ENCODE results near the gene MRPL36. TPM values are rescaled to one million over a fixed set of nuclear protein-coding genes. Genes with fewer than 3 reads are reported as not detected.

The MRPL36 gene
- total and polyA plus RNA-seq, 9 of the 15 experiments (the other 6 are each of a cell fraction or from before 2014, with no cell fraction given) = 78.3 to 557 (median 124) TPM

DNA sequence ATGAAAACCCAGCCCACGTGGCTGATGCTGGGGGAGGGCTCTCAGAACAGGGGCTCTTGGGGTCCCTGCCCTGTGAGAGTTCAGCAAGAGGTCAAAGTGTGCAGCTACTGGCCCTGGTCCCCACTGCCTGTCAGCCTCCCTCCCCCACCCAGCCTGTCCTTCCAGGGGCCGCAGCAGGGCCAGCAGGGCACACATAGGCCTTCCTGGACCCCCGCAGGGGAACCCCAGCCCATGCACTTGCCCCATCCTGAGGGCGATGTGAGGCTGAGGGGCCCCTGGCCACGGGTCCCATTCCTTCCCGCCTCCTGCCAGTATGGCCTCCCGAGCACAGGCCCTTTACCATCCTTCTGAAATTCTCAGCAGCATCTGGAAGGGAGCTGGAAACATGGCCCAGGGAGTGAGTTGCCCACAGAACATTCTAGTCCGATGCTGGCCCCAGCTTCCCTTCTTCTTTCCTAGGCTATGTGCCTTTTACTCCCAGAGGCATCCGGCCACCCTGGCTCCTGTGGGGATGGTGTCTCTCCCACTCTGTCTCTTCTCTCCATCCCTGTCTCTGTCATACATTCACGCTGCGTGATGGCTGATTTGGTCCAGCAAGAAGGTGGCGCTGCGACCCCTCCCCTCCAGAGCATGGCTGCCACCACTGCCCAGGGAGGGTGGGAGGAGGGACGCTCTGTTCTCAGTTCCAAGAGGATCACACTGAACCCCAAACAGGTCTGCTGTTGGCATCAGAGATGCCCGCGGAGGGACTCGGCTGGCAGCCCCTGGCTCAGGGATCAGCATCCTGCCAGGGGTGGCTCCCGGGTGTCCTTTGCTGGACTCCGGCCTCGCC is 19.6 kb downstream of the MRPL36 start:
- DNase-seq (ENCODE audit: extremely low read depth in 1 of 4, low spot score in 3 of 4) (no peak), FAIRE-seq (no peak), ATAC-seq (no peak)
- Histone ChIP-seq H3K9me3 (replicated peaks; ENCODE audit: control insufficient read depth, insufficient read depth, low read depth, low read length) (no peaks in the 10 kb centered on the region), H3K79me2 (ENCODE audit: control insufficient read depth, insufficient read depth, low read length) (no peaks in the 10 kb centered on the region), H3K4me2 (ENCODE audit: insufficient read depth, low read length) (no peak overlapping the region), H3K4me3 (no peak overlapping the region), H3K9ac (ENCODE audit: insufficient read depth in 1 of 2, low read depth in 2 of 2, low read length in 2 of 2) (no peak overlapping the region), H3K9me1 (ENCODE audit: control insufficient read depth, insufficient read depth, low read length) (no peaks in the 10 kb centered on the region), H4K20me1 (replicated peaks; ENCODE audit: control insufficient read depth, insufficient read depth, low read length) (no peaks in the 10 kb centered on the region; the same call in 1 of the 2 replicates), H3K27ac (ENCODE audit: extremely low read depth, low read depth, low read length) (no peak overlapping the region), H3K4me1 (replicated peaks in 1 of 2; ENCODE audit: control insufficient read depth in 2 of 2, insufficient read depth in 2 of 2, low read length in 2 of 2) (peaks cover 0 to 4% of the 10 kb centered on the region in 2 experiments; a peak in 2 of 5 replicates), H2AFZ (ENCODE audit: low read depth, low read length) (no peak overlapping the region), H3K36me3 (ENCODE audit: control insufficient read depth, insufficient read depth, low read length) (no peaks in the 10 kb centered on the region), H3K27me3 (ENCODE audit: control insufficient read depth in 2 of 2, insufficient read depth in 2 of 2, low read length in 2 of 2) (peaks cover 69 to 86% of the 10 kb centered on the region in 2 experiments)
- BruUV-seq (replicated peaks) = no TSS peak
- ChIA-PET CTCF (ENCODE audit: low intra/inter-chr PET ratio) (no interaction called here), POLR2A (interaction anchor here (0.6 kb wide), 1 partner anchor 57 kb away, joined by 3 read pairs; no protein-coding TSS in a partner anchor)
- in situ Hi-C loops (cut with MboI) (no loop called here), intact Hi-C loops (cut with micrococcal nuclease) (no loop called here)
- WGBS (ENCODE audit: insufficient coverage, low coverage, missing lambda C conversion rate) = 1% methylated on average over 20 of the region's 20 CpGs
- no peak for TF ChIP-seq PYGO2 (tag; IDR thresholded peaks at IDR 0.05)
- no peak for TF ChIP-seq JUN (IDR thresholded peaks at IDR 0.05; ENCODE audit: borderline replicate concordance, low read depth, low read length)
- TF ChIP-seq JUN (CRISPR knock-in tag; IDR thresholded peaks at IDR 0.05; ENCODE audit: borderline replicate concordance) = no peak
- no peak for TF ChIP-seq PRPF4 (IDR thresholded peaks at IDR 0.05; ENCODE audit: insufficient read depth, low read depth, low read length, poor library complexity, severe bottlenecking)
- TF ChIP-seq RBM25 (IDR thresholded peaks at IDR 0.05; ENCODE audit: low read depth, low read length, severe bottlenecking) = no peak
- no peak for TF ChIP-seq GTF2A2 (tag; IDR thresholded peaks at IDR 0.05)
- TF ChIP-seq ZNF165 (CRISPR knock-in tag; IDR thresholded peaks at IDR 0.05; ENCODE audit: borderline replicate concordance) = no peak
- TF ChIP-seq HDAC1 (IDR thresholded peaks at IDR 0.05) = no peak
- TF ChIP-seq, protein P1, sequence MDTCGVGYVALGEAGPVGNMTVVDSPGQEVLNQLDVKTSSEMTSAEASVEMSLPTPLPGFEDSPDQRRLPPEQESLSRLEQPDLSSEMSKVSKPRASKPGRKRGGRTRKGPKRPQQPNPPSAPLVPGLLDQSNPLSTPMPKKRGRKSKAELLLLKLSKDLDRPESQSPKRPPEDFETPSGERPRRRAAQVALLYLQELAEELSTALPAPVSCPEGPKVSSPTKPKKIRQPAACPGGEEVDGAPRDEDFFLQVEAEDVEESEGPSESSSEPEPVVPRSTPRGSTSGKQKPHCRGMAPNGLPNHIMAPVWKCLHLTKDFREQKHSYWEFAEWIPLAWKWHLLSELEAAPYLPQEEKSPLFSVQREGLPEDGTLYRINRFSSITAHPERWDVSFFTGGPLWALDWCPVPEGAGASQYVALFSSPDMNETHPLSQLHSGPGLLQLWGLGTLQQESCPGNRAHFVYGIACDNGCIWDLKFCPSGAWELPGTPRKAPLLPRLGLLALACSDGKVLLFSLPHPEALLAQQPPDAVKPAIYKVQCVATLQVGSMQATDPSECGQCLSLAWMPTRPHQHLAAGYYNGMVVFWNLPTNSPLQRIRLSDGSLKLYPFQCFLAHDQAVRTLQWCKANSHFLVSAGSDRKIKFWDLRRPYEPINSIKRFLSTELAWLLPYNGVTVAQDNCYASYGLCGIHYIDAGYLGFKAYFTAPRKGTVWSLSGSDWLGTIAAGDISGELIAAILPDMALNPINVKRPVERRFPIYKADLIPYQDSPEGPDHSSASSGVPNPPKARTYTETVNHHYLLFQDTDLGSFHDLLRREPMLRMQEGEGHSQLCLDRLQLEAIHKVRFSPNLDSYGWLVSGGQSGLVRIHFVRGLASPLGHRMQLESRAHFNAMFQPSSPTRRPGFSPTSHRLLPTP (IDR thresholded peaks at IDR 0.05; ENCODE audit: borderline replicate concordance, extremely low read depth, insufficient read length) = no peak
- no peak for TF ChIP-seq FOXA3 (CRISPR knock-in tag; conservative IDR thresholded peaks at IDR 0.05 in 1 of 2, IDR thresholded peaks at IDR 0.05 in 1 of 2)
- TF ChIP-seq ZBTB1 (CRISPR knock-in tag; IDR thresholded peaks at IDR 0.05; ENCODE audit: borderline replicate concordance, low read depth) = no peak
- no peak for TF ChIP-seq KHSRP (IDR thresholded peaks at IDR 0.05)
- no peak for TF ChIP-seq PHB2 (IDR thresholded peaks at IDR 0.05; ENCODE audit: low read depth)

All from K562 (cell line).